ENCODE results near the gene RFFL.

RFFL gene

DNA sequence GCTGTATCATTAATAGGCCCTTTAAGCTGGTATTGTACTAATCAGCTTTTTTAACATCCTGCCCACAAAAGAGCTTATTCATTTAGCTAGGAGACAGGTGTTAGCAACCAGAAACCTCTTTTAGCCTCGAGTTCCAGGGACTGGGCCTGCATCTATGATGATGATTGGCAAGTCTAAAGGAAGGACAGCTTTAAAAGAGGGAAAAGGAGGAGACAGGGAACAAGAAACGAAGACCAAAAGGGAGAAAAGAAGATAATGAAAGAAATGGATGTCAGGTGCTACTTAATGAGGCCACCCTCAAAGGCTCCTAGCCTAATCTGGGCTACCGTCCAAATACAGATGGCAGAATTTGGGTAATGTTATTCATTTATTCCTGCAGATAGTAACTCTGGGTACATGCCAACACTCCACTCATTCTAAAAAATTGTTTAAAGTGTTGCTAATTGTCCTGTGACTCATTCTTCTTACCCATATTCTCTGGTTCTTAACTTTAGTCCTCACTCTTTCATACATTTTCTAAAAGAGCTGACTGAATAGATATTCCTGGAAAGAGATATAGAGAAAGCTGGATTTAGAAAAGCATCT lies 18.7 kb upstream of the RFFL start:
- DNase-seq (ENCODE audit: low read depth, low spot score): no peak
- H3K27ac ChIP-seq: peak overlapping the region; percentile 90

DNA sequence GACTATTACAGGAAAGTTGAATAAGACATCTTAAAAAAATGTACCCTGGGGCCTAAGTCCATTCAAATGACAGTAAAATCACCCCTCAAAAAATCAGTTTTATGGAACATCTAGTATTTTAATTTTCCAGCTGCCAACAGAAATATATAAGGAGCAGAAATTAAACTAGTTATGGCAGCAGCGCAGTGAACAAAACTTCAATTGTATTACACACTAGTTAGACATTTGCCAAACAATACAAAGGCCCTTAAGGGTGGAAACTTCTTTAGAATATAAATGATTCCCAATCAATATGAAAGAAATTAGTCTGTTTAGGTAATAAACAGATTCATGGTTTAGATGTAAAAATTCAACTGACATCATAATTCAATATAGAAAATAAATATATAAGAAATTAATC lies 18.1 kb upstream of the RFFL start:
- peak overlapping the region; percentile 90 for H3K27ac ChIP-seq

DNA sequence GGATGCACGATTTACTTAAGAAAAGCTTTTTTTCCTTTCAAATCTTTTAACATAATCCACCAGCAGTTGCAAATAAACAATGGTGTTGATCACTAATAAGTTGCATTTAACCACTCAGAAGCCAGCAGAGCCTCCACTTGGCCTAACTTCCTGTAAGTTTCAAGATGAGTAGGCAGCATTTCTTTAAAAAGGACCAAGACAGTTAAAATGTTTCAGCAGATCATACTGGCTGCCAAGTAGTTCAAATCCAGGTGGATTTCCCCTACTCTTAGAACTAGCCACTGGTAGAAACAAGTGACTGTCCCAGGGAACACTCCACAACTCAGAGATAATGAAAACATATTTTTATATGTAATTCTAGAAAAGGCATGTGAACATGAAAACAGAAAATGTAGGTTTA lies 17.0 kb upstream of the RFFL start:
- H3K27ac ChIP-seq: peak overlapping the region; percentile 67
- no peak for DNase-seq (ENCODE audit: low read depth, low spot score)

More for the DNA sequence above, 18.1 kb upstream of the RFFL start:
- DNase-seq (ENCODE audit: low read depth, low spot score): no peak

DNA sequence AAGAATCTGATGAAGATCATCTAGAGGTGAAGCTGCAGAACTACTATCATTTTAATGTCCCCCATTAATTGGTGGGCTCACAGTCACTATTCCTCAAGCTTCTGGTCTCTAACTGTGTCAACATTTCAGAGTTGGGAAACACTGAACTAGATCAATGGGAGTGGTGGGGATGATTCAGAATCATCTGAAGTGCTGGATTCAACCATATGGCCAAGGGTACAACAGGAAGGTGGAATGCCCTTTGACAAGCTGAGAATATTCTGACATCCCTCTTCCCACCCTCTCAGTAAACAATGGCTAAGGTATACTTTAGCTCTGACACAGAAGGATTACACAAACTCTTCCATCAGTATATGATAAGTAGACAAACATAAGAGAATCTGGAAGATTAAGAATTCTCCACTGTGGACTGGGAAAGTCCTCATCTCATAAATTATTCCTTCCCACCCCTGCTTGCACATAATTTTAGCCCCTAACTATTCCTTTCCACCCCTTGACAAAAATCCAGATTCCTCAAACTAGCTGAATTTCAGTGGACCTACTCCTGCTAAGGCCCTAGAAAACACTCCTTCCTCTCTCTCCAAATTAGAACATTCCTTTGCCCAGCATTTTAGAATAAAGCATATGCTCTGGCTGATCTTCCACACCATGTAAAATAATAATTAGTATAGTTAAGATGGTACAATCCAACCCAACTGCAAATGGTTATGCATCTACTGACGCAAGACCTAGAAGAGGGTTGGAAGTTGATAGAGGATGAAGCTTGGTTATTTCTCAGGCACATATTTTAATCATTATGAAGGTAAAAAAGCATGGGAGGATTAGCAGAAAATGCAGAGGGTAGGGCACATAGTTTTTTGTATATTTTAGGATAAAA lies 16.3 kb upstream of the RFFL start:
- peak; percentile 70 for DNase-seq (ENCODE audit: low read depth, low spot score)
- H3K27ac ChIP-seq: peak overlapping the region; percentile 67

DNA sequence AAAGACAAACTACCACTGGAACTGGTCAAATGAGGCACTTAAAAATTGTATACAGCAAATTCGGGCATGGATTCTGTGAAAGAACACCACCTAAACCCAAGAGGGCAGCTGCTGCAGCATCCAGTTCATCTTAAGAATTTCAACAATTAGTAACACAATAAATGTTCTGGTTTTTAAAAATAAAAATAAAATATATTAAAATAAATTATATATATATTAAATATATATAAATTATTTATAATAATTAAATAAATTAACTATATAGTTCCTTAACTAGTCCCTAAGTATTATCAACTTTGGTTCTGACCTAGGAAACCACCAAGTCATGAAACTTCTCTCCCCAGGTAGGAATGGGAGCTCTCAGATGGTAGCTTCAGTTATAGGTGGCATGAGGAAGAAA lies 13.4 kb upstream of the RFFL start:
- H3K27ac ChIP-seq: no peak overlapping the region

DNA sequence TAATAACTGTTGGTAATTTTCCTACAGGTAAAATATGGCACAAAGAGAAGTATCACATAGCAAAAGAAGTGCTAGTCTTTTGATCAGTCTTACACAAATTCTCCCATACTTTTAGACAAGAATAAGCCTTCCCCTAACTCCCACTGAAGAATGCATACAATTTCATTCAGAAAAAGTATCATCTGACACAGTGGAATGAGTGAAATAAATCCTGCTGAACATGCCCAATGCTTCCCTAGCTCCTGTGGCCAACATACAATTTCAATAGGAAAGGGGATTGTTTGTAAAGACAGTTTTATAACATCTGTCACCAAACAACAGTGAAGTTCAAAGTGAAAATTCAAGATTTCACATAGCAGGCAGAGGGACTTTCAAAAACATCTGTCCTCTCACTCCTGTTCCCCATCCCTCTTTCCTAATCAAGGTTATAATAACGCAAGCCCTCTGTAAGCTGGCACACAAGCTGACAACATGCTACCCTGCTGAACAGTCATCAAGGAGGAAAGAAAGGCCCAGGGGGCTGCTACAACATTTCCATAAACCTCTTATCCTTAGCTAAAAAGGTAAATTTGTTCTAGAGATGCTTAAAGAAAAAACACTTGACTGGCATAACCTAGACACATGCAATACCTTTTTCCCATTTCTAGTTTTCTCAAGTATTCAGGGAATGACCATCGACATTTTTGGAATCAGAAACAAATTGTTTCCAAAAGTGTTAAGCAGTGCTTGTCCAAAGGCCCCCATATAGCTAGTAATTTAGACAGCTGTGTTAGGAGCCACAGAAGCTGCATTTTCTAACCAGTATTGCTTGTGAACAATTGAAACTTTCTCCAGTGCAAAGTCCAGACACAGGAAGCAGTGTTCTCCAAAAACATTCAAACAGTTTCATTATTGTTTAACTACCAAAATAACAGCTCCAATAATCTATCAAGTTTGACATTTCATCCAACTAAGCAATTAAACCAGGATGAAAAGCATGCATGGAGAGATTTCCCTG lies 11.5 kb upstream of the RFFL start:
- no peak overlapping the region for H3K27ac ChIP-seq
- DNase-seq (ENCODE audit: low read depth, low spot score): no peak

More for the DNA sequence above, 13.4 kb upstream of the RFFL start:
- no peak for DNase-seq (ENCODE audit: low read depth, low spot score)

DNA sequence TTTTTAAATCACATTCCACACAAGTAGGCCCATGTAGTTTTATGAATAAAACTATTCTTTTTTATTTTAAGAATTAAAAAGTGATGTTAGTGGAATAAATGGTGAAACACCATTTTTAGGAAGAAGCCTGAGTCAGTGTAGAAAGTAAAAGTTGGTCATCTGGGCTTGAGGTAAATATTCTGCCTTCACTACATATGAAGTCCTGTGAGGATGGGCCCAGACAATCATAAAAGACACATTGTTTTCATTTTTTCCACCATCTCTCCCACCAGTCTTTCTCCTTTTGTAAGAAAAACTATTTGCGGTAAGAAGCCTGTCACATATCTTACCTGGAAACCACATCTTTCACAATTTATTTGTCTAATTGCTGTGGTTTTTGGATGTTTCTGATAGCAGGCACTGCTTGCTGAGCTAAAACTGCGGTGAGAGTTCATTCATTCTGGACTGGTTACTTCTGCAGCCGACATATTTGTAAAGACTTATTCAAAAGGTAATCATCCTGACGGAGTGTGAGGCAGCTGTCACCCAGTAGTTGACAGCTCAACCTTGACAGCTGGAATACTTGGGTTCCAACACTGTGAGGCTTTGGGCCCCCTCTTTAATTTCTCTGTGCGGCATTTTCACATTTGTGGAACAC lies 10.6 kb upstream of the RFFL start:
- no peak overlapping the region for H3K27ac ChIP-seq
- no peak for DNase-seq (ENCODE audit: low read depth, low spot score)

DNA sequence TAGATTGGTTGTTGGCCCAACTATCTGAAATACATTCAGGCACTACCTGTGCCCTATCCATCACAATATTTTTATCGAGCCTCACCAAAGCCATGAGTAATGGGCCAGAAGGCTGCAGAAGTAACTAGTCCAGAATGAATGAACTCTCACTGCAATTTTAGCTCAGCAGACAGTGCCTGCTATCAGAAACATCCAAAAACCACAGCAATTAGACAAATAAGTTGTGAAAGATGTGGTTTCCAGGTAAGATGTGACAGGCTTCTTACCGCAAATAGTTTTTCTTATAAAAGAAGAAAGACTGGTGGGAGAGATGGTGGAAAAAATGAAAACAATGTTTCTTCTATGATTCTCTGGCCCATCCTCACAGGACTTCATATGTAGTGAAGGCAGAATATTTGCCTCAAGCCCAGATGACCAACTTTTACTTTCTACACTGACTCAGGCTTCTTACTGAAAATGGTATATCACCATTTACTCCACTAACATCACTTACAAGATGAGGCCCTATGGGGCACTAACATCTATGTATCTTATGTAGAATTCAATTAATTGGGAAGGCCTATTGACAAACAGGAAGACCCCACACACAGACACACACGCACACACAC lies 9.8 kb upstream of the RFFL start:
- H3K27ac ChIP-seq: no peak overlapping the region
- no peak for DNase-seq (ENCODE audit: low read depth, low spot score)

DNA sequence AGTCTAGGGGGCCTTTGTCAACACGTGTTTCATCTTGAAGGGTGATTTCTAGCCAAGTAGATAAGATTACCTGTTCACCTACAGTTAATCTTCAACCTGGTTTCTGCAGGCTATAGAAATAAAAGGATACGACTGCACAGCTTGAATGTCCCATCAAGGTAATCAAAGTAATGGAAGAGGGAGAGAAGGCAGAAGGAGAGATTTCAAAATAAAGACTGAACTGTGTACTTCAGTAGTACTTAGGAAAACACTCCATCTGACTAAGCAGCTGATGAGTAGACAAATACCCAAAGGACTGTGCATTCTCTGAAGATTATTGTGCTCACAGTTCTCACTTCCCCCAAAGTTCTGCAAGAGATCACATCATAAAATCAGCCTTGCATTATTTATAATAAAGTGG lies 5.8 kb upstream of the RFFL start:
- no peak overlapping the region for H3K27ac ChIP-seq

DNA sequence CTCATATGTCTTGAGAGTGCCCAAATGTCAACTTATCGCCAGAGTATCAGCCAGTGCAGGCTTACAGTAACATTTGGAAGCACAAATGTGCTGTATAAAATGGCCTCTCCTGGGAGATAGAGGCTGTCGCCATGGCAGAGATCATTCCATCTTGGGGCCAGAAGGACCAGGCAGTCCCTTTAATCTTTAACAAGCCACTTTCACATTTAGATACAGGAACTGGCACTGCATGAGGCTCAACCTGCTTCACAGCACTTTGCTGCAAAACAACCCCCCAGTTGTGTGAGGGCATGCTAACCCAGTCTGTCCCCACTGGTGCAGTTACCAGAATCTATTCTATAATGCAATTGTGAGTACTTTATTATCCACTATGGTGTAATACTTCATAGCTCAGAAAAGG lies 4.7 kb upstream of the RFFL start:
- no peak overlapping the region for H3K27ac ChIP-seq
- DNase-seq (ENCODE audit: low read depth, low spot score): no peak

More for the DNA sequence above, 5.8 kb upstream of the RFFL start:
- no peak for DNase-seq (ENCODE audit: low read depth, low spot score)

DNA sequence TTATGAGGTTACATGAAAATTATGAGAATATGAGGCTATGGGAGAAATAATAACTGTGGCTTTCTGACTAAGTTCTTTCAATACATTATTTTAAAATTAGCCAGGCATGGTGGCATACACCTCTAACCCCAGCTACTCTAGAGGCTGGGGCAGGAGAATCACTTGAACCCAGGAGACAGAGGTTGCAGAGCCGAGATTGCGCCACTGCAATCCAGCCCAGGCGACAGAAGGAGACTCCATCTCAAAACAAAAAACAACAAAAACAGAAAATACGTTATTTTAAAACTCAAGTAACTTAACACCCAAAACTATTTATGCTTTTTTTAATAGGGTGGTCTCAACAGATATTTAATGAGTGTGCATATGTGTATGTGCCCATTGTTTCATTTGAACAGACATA lies 2.4 kb upstream of the RFFL start:
- DNase-seq (ENCODE audit: low read depth, low spot score): no peak
- no peak overlapping the region for H3K27ac ChIP-seq

DNA sequence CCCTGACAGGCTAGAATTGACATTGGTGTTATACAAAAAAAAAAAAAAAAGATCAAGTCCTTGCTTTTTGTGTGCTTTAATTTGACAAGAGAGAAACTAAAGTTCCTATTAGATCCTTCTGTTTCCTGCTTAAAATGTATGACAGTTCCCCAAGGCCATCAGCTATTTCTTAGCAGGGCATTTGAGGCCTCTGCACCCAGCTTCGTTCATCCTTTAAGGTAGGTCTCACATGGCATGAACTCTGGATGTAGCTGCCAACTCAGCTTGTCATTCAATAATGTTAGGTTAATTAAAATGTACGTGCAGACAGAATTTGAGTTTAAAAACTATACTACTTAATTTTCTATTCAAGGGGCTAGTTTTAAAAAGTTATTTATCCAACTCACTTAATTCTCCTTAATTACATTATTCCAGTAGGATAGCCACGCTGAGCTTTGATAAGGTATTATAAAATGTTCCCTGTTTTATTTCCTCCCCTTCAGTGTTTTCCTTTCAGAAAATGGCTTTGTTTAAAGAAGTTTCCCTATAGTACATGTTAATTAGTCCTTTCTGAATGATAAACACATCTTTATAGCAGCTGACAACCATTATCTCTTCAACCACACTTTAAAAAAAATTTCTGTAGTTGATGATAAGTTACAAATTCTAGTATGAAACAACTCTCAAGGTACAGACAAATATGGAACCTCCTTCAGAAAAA lies 1.2 kb upstream of the RFFL start:
- DNase-seq (ENCODE audit: low read depth, low spot score): no peak
- peak overlapping the region; percentile 90 for H3K27ac ChIP-seq

DNA sequence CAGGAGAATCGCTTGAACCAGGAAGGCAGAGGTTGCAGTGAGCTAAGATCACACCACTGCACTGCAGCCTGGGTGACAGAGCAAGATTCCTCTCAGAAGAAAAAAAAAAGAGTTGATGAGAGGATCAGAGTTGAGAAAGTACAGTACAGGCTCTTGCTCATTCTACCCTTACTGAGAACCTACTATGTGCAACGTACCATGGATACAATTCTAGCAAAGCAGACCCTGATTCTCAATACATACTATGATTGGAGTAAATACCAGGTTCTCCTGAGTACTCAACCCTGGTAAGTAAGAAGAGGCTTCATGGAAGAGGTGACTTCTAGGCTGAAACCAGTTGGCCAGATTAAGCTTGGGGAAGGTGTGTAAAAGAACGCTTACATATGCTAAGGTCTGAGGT lies 1.2 kb downstream of the RFFL start:
- H3K27ac ChIP-seq: peak overlapping the region; percentile 90

DNA sequence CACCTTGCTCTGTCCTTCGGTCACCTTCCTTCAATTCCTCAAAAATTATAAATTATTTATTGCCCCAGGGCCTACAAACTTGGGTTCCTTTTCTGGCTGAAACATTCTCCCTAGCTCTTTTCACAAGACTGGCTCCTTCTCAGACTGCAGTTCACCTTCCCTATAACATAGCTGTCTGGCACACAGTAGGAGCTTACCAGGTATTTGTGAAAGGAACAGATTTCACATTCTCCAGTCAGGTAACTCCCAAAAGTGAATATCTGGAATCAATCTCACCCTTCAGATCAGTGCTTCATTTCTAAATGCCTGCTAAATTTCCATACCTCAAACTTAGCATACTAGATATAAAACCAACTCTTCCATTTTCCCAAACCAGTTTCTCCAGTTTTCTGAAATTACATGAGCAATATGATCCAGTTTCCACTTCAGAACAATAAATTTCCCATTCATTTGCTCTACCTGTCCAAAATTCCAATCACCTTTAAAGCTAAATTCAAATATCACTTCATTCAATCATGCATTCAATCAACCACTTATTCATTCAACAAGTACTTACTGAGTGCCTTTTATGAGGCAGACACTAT lies 6.1 kb downstream of the RFFL start:
- DNase-seq (ENCODE audit: low read depth, low spot score): no peak
- H3K27ac ChIP-seq: no peak overlapping the region

More for the DNA sequence above, 1.2 kb downstream of the RFFL start:
- DNase-seq (ENCODE audit: low read depth, low spot score): no peak

DNA sequence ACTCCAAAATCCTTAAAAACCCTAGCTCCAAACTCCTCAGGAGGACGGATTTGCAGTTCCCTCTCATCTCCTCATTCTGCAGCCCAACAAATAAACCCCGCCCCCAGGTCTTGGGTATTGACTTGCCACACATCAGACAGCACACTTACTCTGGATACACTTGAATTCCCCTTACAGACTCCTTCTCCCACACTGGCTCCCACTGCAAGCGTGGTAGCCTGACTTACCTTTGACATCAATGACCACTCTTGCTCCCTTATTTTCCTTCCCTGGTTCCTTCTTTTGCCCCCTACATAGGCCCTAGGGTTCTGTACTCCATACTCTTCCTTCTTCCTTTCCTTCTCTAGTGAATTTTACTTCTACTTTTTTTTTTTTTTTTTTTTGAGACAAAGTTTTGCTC lies 7.5 kb downstream of the RFFL start:
- no peak for DNase-seq (ENCODE audit: low read depth, low spot score)
- H3K27ac ChIP-seq: no peak overlapping the region

DNA sequence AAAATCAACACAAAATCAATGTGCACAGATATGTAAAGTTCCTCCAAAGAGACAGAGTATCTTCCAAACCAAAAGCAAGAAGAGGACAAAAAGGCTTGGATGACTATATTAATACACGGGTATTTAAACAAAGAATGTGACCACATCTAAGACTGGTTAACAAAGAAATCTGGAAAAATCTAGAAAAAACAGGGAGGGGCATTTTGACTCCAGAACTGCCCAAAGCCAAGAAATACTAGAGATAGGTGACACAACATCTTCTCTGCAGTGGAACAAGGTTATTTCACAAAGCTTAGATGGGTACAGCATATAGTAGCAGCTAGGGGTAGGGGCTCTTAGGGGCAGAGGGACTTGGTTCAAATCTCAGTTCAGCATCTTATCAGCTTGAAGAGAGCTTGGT lies 10.3 kb downstream of the RFFL start:
- no peak overlapping the region for H3K27ac ChIP-seq
- DNase-seq (ENCODE audit: low read depth, low spot score): no peak

DNA sequence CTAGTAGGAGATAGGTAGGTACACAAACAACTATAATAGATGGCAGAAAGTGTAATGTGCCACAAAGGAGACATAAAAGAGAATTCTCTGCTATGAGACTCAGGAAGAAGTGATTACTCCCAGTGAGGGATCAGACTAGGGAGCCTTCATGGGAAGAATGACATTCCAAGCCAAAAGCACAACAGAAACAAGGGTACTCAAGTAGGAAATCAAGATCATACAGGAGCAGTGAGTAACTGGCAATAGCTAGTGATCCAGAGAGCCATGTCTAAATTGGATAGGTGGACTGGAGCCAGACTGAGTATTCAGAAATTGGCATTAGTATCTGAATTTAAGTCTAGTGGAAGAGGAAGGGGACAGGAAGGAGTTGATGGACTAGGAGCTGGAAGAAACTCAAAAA lies 10.7 kb downstream of the RFFL start:
- H3K27ac ChIP-seq: no peak overlapping the region
- no peak for DNase-seq (ENCODE audit: low read depth, low spot score)

DNA sequence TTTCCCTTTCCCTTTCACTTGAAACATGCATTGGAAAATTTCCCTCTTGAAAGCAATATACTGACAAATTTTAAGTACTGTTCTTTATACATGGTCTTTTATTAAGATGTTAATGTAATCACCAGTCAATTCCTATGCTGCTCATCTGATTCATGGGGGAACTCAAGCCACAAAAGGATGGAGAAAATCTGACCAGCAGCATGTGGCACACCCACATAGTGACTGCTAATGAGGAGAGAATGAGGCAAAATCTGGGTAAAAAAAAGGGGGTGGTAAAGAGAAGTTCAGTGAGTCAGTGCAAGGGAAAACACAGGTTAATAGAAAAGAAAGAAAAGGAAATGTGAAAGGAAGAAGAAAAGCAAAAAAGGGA lies 11.3 kb downstream of the RFFL start:
- peak overlapping the region; percentile 3 for H3K27ac ChIP-seq
- no peak for DNase-seq (ENCODE audit: low read depth, low spot score)

Data from epithelial cell of prostate (primary cell).